ENCODE data around the gene PRMT6. TPM values are rescaled to one million over a fixed set of nuclear protein-coding genes. Genes with fewer than 3 reads are reported as not detected.
A peak's percentile ranks its signal among the peaks of the same experiment; 100 is the strongest.

PRMT6 gene
- 10 to 100 TPM; 13.4 to 22.2 (median 21.7) TPM for total RNA-seq

GRCh38 chr1:107056426-107057196 is at the start of gene PRMT6:
PRMT6 (plus strand) TSS chr1:107056674; CDS start chr1:107056716, 42 bp downstream.
- peak; percentile 80 to 82 for DNase-seq
- WGBS, 2 donors, result 0 to 1% methylated on average over 40 to 54 of the region's 73 CpGs
- Histone ChIP-seq H3K4me1 (peaks cover 6 to 9% of the 10 kb centered on the region in 2 donors), H3K9me3 (no peaks in the 10 kb centered on the region), H3K36me3 (no peaks in the 10 kb centered on the region), H3K27me3 (no peaks in the 10 kb centered on the region), H3K4me3 (replicated peaks in 1 of 3) (peak within 1 kb of the TSS; percentile 71 to 86 (median 78)), H3K27ac (peak within 1 kb of the TSS; percentile 62 to 90 (median 85))
- intact Hi-C loops (cut with DNase I), result no loop called here
- TF ChIP-seq CTCF (IDR thresholded peaks at IDR 0.05), result no peak
- peak in 1 of 2 donors; percentile 63 for TF ChIP-seq POLR2A (IDR thresholded peaks at IDR 0.05)

- 71 to 76% methylated on average over 3 of the region's 3 CpGs for WGBS, 2 donors
- H3K4me1 ChIP-seq, result no peaks in the 10 kb centered on the region
- no peaks in the 10 kb centered on the region for H3K9me3 ChIP-seq
- H3K36me3 ChIP-seq, result no peaks in the 10 kb centered on the region
- no peak for DNase-seq
- TF ChIP-seq POLR2A (IDR thresholded peaks at IDR 0.05), result no peak
- TF ChIP-seq CTCF (IDR thresholded peaks at IDR 0.05), result no peak
- no peak overlapping the region for H3K4me3 ChIP-seq (replicated peaks in 1 of 3)
- H3K27me3 ChIP-seq, result no peaks in the 10 kb centered on the region
- H3K27ac ChIP-seq, result no peak overlapping the region
- intact Hi-C loops (cut with DNase I), result no loop called here
Measured at GRCh38 chr1:107009281-107009680, 47.2 kb upstream of the PRMT6 start.

GRCh38 chr1:107010582-107010981 is 45.9 kb upstream of the PRMT6 start:
- Histone ChIP-seq H3K36me3 (no peaks in the 10 kb centered on the region), H3K27me3 (no peaks in the 10 kb centered on the region), H3K27ac (no peak overlapping the region), H3K4me1 (no peaks in the 10 kb centered on the region), H3K4me3 (replicated peaks in 1 of 3) (no peak overlapping the region), H3K9me3 (no peaks in the 10 kb centered on the region)
- no peak for DNase-seq
- 57 to 71% methylated on average over 3 of the region's 3 CpGs for WGBS, 2 donors
- intact Hi-C loops (cut with DNase I), result no loop called here
- TF ChIP-seq POLR2A (IDR thresholded peaks at IDR 0.05) (no peak), CTCF (IDR thresholded peaks at IDR 0.05) (no peak)

GRCh38 chr1:107016376-107016978 is 40.0 kb upstream of the PRMT6 start:
- H3K4me1 ChIP-seq, result no peaks in the 10 kb centered on the region
- H3K9me3 ChIP-seq, result no peaks in the 10 kb centered on the region
- H3K4me3 ChIP-seq (replicated peaks in 1 of 3), result no peak overlapping the region
- H3K27ac ChIP-seq, result no peak overlapping the region
- no peak for TF ChIP-seq POLR2A (IDR thresholded peaks at IDR 0.05)
- no peak for TF ChIP-seq CTCF (IDR thresholded peaks at IDR 0.05)
- no peak for DNase-seq
- no peaks in the 10 kb centered on the region for H3K36me3 ChIP-seq
- intact Hi-C loops (cut with DNase I), result no loop called here
- H3K27me3 ChIP-seq, result no peaks in the 10 kb centered on the region
- WGBS, 2 donors, result 78% methylated on average over 3 of the region's 3 CpGs

GRCh38 chr1:107018445-107018844 is 38.0 kb upstream of the PRMT6 start:
- no peaks in the 10 kb centered on the region for H3K4me1 ChIP-seq
- no peak overlapping the region for H3K4me3 ChIP-seq (replicated peaks in 1 of 3)
- intact Hi-C loops (cut with DNase I), result no loop called here
- 79 to 93% methylated on average over 5 of the region's 5 CpGs for WGBS, 2 donors
- H3K27ac ChIP-seq, result no peak overlapping the region
- TF ChIP-seq POLR2A (IDR thresholded peaks at IDR 0.05), result no peak
- no peak for TF ChIP-seq CTCF (IDR thresholded peaks at IDR 0.05)
- H3K27me3 ChIP-seq, result no peaks in the 10 kb centered on the region
- no peaks in the 10 kb centered on the region for H3K9me3 ChIP-seq
- no peak for DNase-seq
- H3K36me3 ChIP-seq, result no peaks in the 10 kb centered on the region
